Amniotic stem cell (primary cell): ENCODE data around the gene GLA.
A peak's percentile ranks its signal among the peaks of the same experiment; 100 is the strongest.

Experiments used
- DNase-seq: peaks from one replicate; lab custom pipeline; 2025; lab: John Stamatoyannopoulos, UW

Gene GLA

GRCh38 chrX:101407748-101408531, at the start of gene GLA, which contains the start of gene HNRNPH2:
Gene GLA (minus strand): TSS chrX:101407925. CDS start chrX:101407903, 22 bp downstream.
Gene HNRNPH2 (plus strand): TSS chrX:101408222. CDS start chrX:101411989, 3,767 bp downstream.
- DNase-seq, result peak; percentile 82

GRCh38 chrX:101452056-101452455, 44.3 kb upstream of the GLA start:
- DNase-seq, result no peak

DNA sequence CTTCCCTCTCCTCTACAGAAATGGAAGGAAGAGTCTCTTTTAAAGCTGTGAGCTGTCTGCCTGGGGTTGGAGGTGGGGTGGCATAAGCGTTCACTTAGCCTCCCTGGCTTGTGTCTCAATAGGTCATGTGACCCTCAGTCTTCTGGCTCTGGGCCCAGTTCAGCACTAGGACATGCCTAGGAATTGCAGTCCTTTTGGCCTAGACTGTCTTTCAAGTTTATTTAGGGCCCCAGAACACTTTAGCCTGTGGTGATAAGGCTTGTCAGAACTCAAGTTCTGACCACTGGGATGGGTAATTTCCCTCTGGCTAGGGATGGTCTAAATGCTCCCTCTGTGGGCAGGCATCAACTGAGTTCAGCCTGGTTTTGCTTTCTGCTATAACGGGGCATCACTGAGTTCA, 43.2 kb upstream of the GLA start:
- DNase-seq, result no peak

GRCh38 chrX:101450085-101450484, 42.4 kb upstream of the GLA start:
- no peak for DNase-seq

DNA sequence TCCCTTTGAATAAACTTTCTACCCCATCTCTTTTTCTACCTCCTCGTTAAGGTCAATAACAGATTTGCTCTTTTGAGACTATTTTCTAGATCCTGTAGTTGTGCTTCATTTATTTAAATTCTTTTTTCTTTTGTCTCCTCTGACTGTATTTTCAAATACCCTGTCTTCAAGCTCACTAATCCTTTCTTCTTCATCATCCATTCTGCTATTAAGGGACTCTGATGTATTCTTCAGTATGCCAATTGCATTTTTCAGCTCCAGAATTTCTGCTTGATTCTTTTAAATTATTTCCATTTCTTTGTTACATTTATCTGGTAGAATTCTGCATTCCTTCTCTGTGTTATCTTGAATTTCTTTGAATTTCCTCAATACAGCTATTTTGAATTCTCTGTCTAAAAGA, 41.6 kb upstream of the GLA start:
- DNase-seq, result no peak

DNA sequence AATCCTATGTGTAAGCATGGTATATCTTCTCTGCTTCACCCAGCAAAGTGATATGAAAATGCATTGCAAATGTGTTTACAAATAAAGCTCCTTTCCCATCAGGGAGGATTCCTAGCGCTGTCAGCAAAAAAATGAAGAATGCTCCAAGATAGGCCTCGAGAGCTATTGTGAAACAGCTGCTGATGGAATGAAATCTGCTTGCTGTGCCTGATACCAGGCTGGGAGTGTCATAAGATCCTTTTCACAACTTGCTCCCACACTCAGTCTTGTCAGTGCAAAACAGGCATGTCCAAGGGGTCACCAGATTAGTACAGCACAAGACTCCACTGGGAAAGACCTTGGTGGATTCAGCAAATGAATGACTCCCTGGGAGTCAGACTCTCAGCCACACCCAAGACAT, 34.4 kb upstream of the GLA start:
- DNase-seq, result no peak

DNA sequence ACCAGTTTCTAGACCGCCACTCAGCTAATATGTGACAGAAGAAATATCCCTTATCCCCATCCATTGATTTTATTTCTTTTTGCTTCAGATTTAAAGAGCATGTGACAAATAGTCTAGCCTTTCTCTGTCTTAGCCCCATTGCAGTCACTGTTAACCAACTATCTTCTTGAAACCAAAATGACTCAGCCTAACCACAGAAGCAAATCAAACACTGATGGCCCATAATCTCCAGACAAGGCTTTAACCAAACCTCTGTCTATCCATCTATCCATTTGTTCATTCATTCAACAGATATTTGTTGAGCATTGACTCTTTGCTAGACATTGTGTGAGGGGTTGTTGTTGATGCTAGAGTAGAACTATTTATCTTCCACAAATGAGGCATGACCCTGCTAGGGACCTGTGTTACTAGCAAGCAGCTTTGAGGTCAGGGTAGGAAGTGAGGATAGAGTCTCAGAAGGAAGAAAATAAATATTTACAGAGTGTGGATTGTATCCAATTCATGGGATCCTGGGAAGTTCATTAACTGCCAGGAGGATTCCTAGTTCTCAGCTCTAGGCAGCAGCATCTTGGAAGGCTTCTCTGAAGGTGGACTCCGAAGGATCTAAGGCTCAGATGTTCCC, 22.8 kb upstream of the GLA start:
- no peak for DNase-seq

DNA sequence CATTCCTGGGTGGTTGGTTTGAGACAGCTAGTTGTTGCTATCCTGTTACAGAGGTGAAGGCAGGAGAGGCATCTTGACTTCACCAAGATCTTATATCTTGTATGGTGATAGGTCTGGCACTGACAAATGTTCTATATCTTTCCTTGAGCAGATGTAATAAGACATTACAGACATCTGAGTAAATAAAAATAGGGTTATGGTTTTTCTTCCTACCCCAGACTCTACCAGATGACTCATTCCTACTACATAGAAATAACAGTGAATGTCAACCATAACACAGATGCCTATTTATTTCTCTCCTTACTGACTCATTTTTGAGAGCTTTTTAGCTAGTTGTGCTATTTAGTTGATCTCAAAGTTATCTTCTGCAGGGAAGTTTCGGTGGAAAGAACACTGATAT, 22.2 kb upstream of the GLA start:
- peak; percentile 0 for DNase-seq

- no peak for DNase-seq
Observed at GRCh38 chrX:101427954-101428353, 20.2 kb upstream of the GLA start.

- DNase-seq, result no peak
Observed at GRCh38 chrX:101419489-101419888, 11.8 kb upstream of the GLA start.

DNA sequence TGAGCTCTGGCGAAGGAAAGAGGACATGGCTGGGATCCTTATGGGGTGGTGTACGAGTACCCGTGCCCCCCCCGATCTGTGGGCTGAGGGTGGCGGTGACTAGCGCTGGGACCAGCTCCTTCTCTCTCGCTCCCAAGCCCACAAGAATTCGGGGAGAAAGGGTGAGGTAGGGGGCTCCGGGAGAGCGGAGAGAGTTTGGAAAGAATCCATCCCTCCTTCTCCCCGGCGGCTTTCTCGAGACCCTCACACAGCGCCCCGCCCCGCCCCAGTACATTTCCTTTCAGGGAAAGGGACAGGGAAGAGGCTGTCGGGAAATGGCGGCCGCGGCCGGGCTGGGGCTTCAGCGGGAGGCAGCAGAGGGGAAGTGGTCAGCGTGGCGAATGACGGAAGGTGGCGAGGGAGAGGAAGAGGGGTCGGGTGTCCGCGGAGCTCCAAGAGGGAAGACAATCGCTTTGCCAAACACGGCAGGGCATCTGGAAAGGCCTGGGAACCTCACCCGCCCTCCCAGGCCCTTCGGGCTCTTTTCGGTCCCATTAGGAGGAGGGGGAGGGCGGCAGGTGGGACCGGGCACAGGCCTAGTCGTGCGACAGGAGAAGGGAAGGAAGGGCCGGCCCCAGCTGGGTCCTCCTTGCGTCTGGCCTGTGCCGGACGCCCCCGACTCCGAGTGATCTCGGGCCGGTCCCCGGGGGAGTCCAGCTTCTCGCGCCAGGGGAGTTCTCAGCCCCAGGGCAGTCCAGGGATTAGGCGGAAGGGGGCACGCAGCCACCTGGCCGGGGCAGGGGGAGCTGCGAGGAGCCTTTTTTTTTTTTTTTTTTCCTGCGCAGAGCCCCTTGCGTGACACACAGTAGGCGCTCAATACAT, 10.5 kb upstream of the GLA start:
- DNase-seq, result peak; percentile 1

- DNase-seq, result no peak
Observed at GRCh38 chrX:101417190-101417589, 9.5 kb upstream of the GLA start.

DNA sequence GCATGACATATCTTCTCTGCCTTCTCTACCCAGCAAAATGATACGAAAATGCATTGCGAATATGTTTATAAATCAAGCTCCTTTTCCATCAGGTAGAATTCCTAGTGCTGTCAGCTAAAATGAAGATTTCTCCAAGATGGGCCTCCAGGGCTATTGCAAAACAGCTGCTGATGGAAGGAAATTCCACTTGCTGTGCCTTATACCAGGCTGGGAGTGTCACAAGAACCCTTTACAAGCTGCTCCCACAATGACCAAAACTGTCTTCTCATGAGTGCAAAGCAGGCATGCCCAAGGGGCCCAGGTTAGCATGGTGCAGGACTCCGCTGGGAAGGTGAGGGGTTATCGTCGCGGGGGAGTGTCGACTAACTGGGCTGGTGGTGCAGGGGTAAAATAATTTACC, 9.0 kb upstream of the GLA start:
- no peak for DNase-seq

DNA sequence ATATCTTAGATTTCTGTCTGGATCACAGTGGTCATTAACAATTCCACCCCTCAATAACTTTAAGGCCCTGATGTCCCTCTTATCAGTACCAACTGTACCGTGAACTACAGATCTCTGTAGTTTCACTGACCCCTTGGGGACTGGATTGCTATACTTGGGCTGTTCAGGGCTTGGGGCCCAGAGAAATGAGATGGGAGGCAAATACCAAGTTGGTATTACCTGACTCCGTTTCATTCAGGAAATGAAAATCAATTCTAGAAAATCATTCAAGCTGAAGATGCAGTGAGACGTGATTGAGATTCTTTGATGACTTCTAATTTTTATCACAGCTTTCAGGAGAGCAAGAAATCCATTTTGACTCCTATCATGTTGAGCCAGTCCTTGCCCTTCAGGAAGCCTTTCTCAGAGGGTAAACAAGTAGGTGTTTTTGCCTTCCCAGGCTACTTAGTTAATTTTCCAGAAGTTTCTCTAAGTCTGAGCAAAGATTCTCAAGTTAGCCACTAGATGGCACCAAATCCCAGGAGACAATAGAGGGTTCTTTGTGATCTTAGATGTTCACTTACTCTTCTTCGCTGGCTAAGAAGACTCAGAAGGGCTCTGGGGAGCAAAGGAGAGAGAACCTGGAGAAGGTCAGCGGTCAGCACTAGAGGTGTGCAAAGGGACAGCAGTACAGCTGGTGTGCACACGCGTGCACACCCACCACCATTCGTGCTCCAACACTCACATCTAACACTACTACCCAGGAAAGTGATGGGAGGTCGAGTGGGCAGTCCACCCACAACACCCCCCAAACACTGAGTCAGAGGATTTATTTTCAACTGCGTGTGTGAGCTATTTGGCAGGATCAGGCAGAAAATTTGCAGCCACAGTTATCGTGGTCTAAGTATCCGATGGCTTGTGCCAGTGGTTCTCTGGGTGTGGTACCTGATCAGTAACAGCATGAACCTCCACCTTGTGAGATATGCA, 7.7 kb upstream of the GLA start:
- DNase-seq, result peak; percentile 6

DNA sequence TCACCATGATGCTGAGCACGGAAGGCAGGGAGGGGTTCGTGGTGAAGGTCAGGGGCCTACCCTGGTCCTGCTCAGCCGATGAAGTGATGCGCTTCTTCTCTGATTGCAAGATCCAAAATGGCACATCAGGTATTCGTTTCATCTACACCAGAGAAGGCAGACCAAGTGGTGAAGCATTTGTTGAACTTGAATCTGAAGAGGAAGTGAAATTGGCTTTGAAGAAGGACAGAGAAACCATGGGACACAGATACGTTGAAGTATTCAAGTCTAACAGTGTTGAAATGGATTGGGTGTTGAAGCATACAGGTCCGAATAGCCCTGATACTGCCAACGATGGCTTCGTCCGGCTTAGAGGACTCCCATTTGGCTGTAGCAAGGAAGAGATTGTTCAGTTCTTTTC, 4.3 kb upstream of the GLA start:
- no peak for DNase-seq

DNA sequence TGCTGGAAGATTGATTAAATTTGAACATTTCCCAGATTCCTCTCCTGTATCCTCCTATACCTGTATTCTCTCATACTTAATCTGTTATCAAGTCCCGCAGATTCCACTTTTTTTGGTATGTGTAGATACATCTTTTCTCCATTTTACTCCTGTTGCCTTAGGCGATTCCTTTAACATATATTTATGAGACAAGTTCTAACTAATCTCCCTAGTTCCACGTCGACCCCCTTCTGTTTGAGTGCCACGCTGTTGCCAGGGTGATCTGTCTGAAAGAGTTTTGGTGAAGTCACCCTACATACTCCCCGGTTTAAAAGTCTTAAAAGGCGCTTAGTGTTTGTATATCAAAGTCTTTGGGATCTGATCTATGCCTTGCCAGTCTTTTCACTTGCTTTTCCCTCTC, 2.7 kb upstream of the GLA start:
- DNase-seq, result no peak

- DNase-seq, result no peak
Observed at GRCh38 chrX:101409043-101409442, 1.3 kb upstream of the GLA start.

GRCh38 chrX:101408532-101408841, 762 bp upstream of the GLA start:
- DNase-seq, result no peak

GRCh38 chrX:101407167-101407747, 468 bp downstream of the GLA start:
- no peak for DNase-seq

GRCh38 chrX:101399825-101400224, 7.9 kb downstream of the GLA start:
- DNase-seq, result no peak

DNA sequence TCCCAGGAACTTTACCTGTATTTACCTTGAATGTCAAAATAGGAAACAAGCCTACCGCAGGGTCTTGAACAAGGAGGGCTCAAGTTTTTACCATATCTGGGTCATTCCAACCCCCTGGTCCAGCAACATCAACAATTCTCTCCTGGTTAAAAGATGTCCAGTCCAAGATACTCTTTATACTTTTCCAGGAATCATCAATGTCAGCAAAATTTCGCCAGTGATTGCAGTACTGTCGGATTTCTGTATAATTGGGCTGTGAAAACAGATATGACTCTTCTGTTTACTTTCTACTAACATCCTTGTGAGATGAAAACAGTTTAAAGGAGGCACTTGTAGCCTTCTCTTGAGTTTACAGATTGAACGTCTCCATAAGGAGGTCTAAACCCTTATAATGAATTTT, 9.0 kb downstream of the GLA start:
- no peak for DNase-seq
